ENCODE measurements around the gene OCA2. TPM values are rescaled to one million over a fixed set of nuclear protein-coding genes. Genes with fewer than 3 reads are reported as not detected.
"Not testable (repeated sequence)": the region's sequence is repeated elsewhere in the genome, so short reads cannot be mapped to it uniquely, and the experiment has no call there.

OCA2 gene
- total RNA-seq, 1 experiment from 2014 or later, result 0.21 TPM

- Histone ChIP-seq H3K36me3 (replicated peaks; ENCODE audit: control insufficient read depth, insufficient read depth, low read length) (no peaks in the 10 kb centered on the region), H3K4me3 (ENCODE audit: insufficient read depth, low read depth, low read length) (no peak overlapping the region), H3K27me3 (ENCODE audit: control insufficient read depth, insufficient read depth, low read length) (peaks cover 2% of the 10 kb centered on the region; the same call in 1 of the 2 replicates)
- peak; percentile 88 for DNase-seq
Observed at GRCh38 chr15:28021281-28022039, 77.7 kb downstream of the OCA2 start.

GRCh38 chr15:28020644-28021043 lies 78.5 kb downstream of the OCA2 start:
- H3K36me3 ChIP-seq (replicated peaks; ENCODE audit: control insufficient read depth, insufficient read depth, low read length), result no peaks in the 10 kb centered on the region
- no peak overlapping the region for H3K4me3 ChIP-seq (ENCODE audit: insufficient read depth, low read depth, low read length)
- no peak for DNase-seq

GRCh38 chr15:28019594-28020309 lies 79.4 kb downstream of the OCA2 start:
- DNase-seq, result peak; percentile 74
- H3K27me3 ChIP-seq (ENCODE audit: control insufficient read depth, insufficient read depth, low read length), result peaks cover 2% of the 10 kb centered on the region; the same call in 1 of the 2 replicates
- H3K4me3 ChIP-seq (ENCODE audit: insufficient read depth, low read depth, low read length), result no peak overlapping the region
- no peaks in the 10 kb centered on the region for H3K36me3 ChIP-seq (replicated peaks; ENCODE audit: control insufficient read depth, insufficient read depth, low read length)

More at GRCh38 chr15:28020644-28021043, 78.5 kb downstream of the OCA2 start:
- peaks cover 2% of the 10 kb centered on the region; the same call in 1 of the 2 replicates for H3K27me3 ChIP-seq (ENCODE audit: control insufficient read depth, insufficient read depth, low read length)

- peak; percentile 25 for DNase-seq
- Histone ChIP-seq H3K27me3 (ENCODE audit: control insufficient read depth, insufficient read depth, low read length) (peaks cover 2% of the 10 kb centered on the region; the same call in 1 of the 2 replicates), H3K36me3 (replicated peaks; ENCODE audit: control insufficient read depth, insufficient read depth, low read length) (no peaks in the 10 kb centered on the region), H3K4me3 (ENCODE audit: insufficient read depth, low read depth, low read length) (no peak overlapping the region)
Observed at GRCh38 chr15:28018291-28019044, 80.6 kb downstream of the OCA2 start.

- H3K27me3 ChIP-seq (ENCODE audit: control insufficient read depth, insufficient read depth, low read length), result peaks cover 2% of the 10 kb centered on the region; the same call in 1 of the 2 replicates
- H3K36me3 ChIP-seq (replicated peaks; ENCODE audit: control insufficient read depth, insufficient read depth, low read length), result no peaks in the 10 kb centered on the region
- DNase-seq, result peak; percentile 72
- no peak overlapping the region for H3K4me3 ChIP-seq (ENCODE audit: insufficient read depth, low read depth, low read length)
Observed at GRCh38 chr15:28017423-28017924, 81.6 kb downstream of the OCA2 start.

- no peak overlapping the region for H3K4me3 ChIP-seq (ENCODE audit: insufficient read depth, low read depth, low read length)
- no peak for DNase-seq
Observed at GRCh38 chr15:28015855-28016254, 83.3 kb downstream of the OCA2 start.

GRCh38 chr15:28014623-28015200 lies 84.4 kb downstream of the OCA2 start:
- DNase-seq, result no peak
- Histone ChIP-seq H3K4me3 (ENCODE audit: insufficient read depth, low read depth, low read length) (no peak overlapping the region), H3K36me3 (replicated peaks; ENCODE audit: control insufficient read depth, insufficient read depth, low read length) (no peaks in the 10 kb centered on the region), H3K27me3 (ENCODE audit: control insufficient read depth, insufficient read depth, low read length) (peaks cover 2% of the 10 kb centered on the region; the same call in 1 of the 2 replicates)

More at GRCh38 chr15:28015855-28016254, 83.3 kb downstream of the OCA2 start:
- peaks cover 2% of the 10 kb centered on the region; the same call in 1 of the 2 replicates for H3K27me3 ChIP-seq (ENCODE audit: control insufficient read depth, insufficient read depth, low read length)
- no peaks in the 10 kb centered on the region for H3K36me3 ChIP-seq (replicated peaks; ENCODE audit: control insufficient read depth, insufficient read depth, low read length)

- DNase-seq, result no peak
- H3K36me3 ChIP-seq (replicated peaks; ENCODE audit: control insufficient read depth, insufficient read depth, low read length), result no peaks in the 10 kb centered on the region
Observed at GRCh38 chr15:28013976-28014375, 85.1 kb downstream of the OCA2 start.

GRCh38 chr15:28013480-28013879 lies 85.6 kb downstream of the OCA2 start:
- no peak for DNase-seq
- no peaks in the 10 kb centered on the region for H3K36me3 ChIP-seq (replicated peaks; ENCODE audit: control insufficient read depth, insufficient read depth, low read length)
- H3K4me3 ChIP-seq (ENCODE audit: insufficient read depth, low read depth, low read length), result no peak overlapping the region
- H3K27me3 ChIP-seq (ENCODE audit: control insufficient read depth, insufficient read depth, low read length), result no peaks in the 10 kb centered on the region

More at GRCh38 chr15:28013976-28014375, 85.1 kb downstream of the OCA2 start:
- H3K27me3 ChIP-seq (ENCODE audit: control insufficient read depth, insufficient read depth, low read length), result no peaks in the 10 kb centered on the region; the same call in 1 of the 2 replicates
- no peak overlapping the region for H3K4me3 ChIP-seq (ENCODE audit: insufficient read depth, low read depth, low read length)

GRCh38 chr15:28012231-28012630 lies 86.9 kb downstream of the OCA2 start:
- no peaks in the 10 kb centered on the region for H3K27me3 ChIP-seq (ENCODE audit: control insufficient read depth, insufficient read depth, low read length)
- no peaks in the 10 kb centered on the region for H3K36me3 ChIP-seq (replicated peaks; ENCODE audit: control insufficient read depth, insufficient read depth, low read length)
- H3K4me3 ChIP-seq (ENCODE audit: insufficient read depth, low read depth, low read length), result no peak overlapping the region
- no peak for DNase-seq

- H3K27me3 ChIP-seq (ENCODE audit: control insufficient read depth, insufficient read depth, low read length); DNase-seq; H3K4me3 ChIP-seq (ENCODE audit: insufficient read depth, low read depth, low read length); H3K36me3 ChIP-seq (replicated peaks; ENCODE audit: control insufficient read depth, insufficient read depth, low read length): not testable (repeated sequence)
Observed at GRCh38 chr15:28008175-28008574, 90.9 kb downstream of the OCA2 start.

GRCh38 chr15:28006116-28006905 lies 92.8 kb downstream of the OCA2 start:
- H3K36me3 ChIP-seq (replicated peaks; ENCODE audit: control insufficient read depth, insufficient read depth, low read length), result no peaks in the 10 kb centered on the region
- H3K4me3 ChIP-seq (ENCODE audit: insufficient read depth, low read depth, low read length), result no peak overlapping the region
- H3K27me3 ChIP-seq (ENCODE audit: control insufficient read depth, insufficient read depth, low read length), result no peaks in the 10 kb centered on the region
- no peak for DNase-seq

- Histone ChIP-seq H3K36me3 (replicated peaks; ENCODE audit: control insufficient read depth, insufficient read depth, low read length) (no peaks in the 10 kb centered on the region), H3K4me3 (ENCODE audit: insufficient read depth, low read depth, low read length) (no peak overlapping the region), H3K27me3 (ENCODE audit: control insufficient read depth, insufficient read depth, low read length) (no peaks in the 10 kb centered on the region)
- DNase-seq, result no peak
Observed at GRCh38 chr15:28005004-28005527, 94.0 kb downstream of the OCA2 start.
